ENCODE measurements around the gene FOXL3.

FOXL3 gene

DNA sequence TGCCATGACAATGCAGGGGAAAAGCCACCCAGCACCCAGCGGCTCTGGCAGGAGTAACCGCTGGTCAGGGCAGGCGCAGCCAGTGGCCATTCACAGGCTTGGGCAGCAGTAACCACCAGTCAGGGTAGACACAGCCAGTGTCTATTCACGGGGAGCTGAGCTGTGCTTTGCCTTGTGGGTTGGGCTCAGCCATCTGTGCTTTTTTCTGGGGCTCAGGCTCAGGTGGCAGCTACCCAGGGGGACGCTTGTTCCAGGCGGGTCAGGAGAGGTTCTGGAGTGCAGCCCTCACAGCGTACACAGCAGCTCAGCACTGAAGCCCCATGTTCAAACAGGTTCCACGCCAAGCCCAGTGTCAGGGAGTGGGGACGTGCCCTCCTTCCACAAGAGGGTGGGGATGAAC lies 28.5 kb downstream of the FOXL3 start:
- TF ChIP-seq POLR2AphosphoS5 (IDR thresholded peaks at IDR 0.05; ENCODE audit: low read depth, low read length): no peak
- TF ChIP-seq, protein P1, sequence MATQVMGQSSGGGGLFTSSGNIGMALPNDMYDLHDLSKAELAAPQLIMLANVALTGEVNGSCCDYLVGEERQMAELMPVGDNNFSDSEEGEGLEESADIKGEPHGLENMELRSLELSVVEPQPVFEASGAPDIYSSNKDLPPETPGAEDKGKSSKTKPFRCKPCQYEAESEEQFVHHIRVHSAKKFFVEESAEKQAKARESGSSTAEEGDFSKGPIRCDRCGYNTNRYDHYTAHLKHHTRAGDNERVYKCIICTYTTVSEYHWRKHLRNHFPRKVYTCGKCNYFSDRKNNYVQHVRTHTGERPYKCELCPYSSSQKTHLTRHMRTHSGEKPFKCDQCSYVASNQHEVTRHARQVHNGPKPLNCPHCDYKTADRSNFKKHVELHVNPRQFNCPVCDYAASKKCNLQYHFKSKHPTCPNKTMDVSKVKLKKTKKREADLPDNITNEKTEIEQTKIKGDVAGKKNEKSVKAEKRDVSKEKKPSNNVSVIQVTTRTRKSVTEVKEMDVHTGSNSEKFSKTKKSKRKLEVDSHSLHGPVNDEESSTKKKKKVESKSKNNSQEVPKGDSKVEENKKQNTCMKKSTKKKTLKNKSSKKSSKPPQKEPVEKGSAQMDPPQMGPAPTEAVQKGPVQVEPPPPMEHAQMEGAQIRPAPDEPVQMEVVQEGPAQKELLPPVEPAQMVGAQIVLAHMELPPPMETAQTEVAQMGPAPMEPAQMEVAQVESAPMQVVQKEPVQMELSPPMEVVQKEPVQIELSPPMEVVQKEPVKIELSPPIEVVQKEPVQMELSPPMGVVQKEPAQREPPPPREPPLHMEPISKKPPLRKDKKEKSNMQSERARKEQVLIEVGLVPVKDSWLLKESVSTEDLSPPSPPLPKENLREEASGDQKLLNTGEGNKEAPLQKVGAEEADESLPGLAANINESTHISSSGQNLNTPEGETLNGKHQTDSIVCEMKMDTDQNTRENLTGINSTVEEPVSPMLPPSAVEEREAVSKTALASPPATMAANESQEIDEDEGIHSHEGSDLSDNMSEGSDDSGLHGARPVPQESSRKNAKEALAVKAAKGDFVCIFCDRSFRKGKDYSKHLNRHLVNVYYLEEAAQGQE (IDR thresholded peaks at IDR 0.05; ENCODE audit: insufficient read depth in 1 of 2, low read depth in 2 of 2, low read length in 2 of 2): no peak

DNA sequence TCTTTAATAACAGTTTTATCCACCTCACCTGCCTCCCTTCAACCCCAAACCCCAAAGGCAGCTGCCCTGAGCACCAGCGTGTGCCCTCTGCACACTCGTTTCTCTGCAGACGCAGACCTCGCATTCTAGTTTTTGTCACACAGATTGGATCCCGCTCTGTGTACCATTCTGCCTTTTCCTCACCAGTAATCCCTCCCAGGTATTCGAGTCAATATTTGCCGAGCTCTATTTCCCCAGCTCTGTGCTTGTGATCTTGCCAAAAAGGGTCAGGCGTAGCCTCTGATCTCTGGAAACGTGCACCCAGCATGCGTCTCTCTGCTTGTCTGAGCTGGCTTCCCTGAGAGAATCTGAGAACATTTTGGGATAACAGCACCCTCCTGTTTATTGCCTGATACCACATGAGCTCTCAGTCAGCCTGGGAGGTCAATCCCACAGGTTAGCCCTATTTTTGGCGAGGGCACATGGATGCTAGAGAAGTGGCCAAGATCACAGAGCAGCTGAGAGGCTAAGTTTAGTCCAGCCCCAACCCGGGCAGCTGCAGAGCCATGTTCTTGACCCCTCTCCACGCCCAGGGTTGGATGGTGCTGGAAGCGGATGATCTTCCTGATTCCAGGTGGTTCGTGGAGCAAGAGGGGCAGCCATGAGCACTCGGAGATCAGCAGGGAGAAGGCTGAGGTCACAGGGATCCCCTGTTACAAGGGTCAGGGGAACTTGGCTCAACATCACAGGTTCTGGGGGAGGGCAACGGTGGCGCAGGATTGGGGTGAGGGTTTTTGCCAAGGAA lies 29.1 kb downstream of the FOXL3 start:
- TF ChIP-seq POLR2AphosphoS5 (IDR thresholded peaks at IDR 0.05; ENCODE audit: low read depth, low read length) (no peak), FOXP2 (optimal IDR thresholded peaks at IDR 0.05; ENCODE audit: borderline replicate concordance, extremely low read depth, extremely low read length, insufficient read depth) (no peak), SIN3A (IDR thresholded peaks at IDR 0.05; ENCODE audit: borderline replicate concordance, insufficient read depth, low read length) (no peak), TAF1 (IDR thresholded peaks at IDR 0.05; ENCODE audit: borderline replicate concordance, insufficient read depth, low read length) (no peak)

DNA sequence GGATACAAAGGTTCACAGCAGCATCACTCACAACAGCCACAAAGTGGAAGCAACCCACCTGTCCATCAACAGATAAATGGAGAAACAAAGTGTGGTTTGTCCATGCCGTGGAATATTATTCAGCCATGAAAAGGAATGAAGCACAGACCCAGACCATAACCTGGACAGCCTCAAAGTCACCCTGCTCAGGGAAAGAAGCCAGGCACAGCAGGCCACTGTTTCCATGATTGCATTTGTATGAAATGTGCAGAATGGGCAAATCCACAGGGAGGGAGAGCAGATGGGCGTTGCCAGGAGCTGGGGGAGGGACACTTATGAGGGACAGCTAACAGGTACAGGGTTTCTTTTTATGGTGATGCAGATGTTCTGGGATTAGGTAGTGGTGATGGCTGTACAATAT lies 30.3 kb downstream of the FOXL3 start:
- TF ChIP-seq SIN3A (IDR thresholded peaks at IDR 0.05; ENCODE audit: borderline replicate concordance, insufficient read depth, low read length) (no peak), TAF1 (IDR thresholded peaks at IDR 0.05; ENCODE audit: borderline replicate concordance, insufficient read depth, low read length) (no peak), POLR2AphosphoS5 (IDR thresholded peaks at IDR 0.05; ENCODE audit: low read depth, low read length) (no peak), FOXP2 (optimal IDR thresholded peaks at IDR 0.05; ENCODE audit: borderline replicate concordance, extremely low read depth, extremely low read length, insufficient read depth) (no peak)
- TF ChIP-seq, protein P1 (IDR thresholded peaks at IDR 0.05; ENCODE audit: insufficient read depth in 1 of 2, low read depth in 2 of 2, low read length in 2 of 2): no peak

DNA sequence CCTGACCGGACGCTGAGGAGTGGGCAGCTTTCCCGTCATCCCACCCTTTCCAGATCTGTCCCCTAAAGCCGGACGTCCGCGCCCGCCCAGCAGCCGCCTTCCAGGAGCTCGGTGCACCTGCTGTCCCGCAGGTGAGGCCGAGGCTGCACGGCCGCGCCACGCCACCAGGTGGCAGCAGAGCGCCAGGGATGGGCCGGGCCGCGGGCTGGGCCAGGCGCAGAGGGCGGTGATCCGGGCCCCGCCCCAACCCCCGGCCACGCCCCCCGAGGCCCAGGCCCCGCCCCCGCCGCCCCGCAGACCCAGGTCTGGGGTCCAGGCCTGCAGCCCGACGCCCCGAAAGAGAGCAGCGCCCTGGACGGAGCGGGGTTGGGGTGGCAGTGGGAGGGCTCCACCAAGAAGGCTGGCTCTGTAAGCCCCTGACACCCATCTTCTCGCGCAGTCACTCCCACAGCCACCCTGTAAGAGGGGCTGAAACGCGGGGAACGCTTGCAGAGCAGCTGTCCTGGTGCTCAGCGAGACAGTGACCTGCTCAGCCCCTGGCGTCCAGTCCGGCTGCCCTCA lies 32.2 kb downstream of the FOXL3 start:
- TF ChIP-seq, protein P1 (IDR thresholded peaks at IDR 0.05; ENCODE audit: insufficient read depth in 1 of 2, low read depth in 2 of 2, low read length in 2 of 2): no peak
- TF ChIP-seq SIN3A (IDR thresholded peaks at IDR 0.05; ENCODE audit: borderline replicate concordance, insufficient read depth, low read length) (no peak), TAF1 (IDR thresholded peaks at IDR 0.05; ENCODE audit: borderline replicate concordance, insufficient read depth, low read length) (no peak), FOXP2 (optimal IDR thresholded peaks at IDR 0.05; ENCODE audit: borderline replicate concordance, extremely low read depth, extremely low read length, insufficient read depth) (no peak), POLR2AphosphoS5 (IDR thresholded peaks at IDR 0.05; ENCODE audit: low read depth, low read length) (no peak)

DNA sequence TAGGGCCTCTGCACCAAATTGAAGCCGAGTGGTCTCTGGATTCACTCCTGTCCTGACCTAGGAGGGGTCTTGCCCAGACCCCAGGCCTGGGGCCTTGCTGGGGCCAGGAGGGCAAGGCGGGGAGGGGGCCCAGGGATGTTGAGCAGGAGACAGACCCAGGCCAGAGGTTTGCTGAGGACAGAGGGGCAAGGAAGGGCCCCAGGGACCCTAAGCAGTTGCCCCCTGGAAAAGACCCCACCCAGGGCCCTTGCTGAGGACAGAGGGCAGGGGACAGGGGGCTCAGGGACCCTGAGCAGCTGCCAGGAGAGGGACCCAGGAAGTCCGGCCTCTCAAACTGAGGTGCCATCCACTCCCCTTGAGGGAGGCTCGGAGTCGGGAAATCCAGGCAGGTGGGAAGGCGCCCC lies 32.7 kb downstream of the FOXL3 start:
- TF ChIP-seq FOXP2 (optimal IDR thresholded peaks at IDR 0.05; ENCODE audit: borderline replicate concordance, extremely low read depth, extremely low read length, insufficient read depth) (no peak), SIN3A (IDR thresholded peaks at IDR 0.05; ENCODE audit: borderline replicate concordance, insufficient read depth, low read length) (no peak), POLR2AphosphoS5 (IDR thresholded peaks at IDR 0.05; ENCODE audit: low read depth, low read length) (no peak), TAF1 (IDR thresholded peaks at IDR 0.05; ENCODE audit: borderline replicate concordance, insufficient read depth, low read length) (no peak)
- TF ChIP-seq, protein P1 (IDR thresholded peaks at IDR 0.05; ENCODE audit: insufficient read depth in 1 of 2, low read depth in 2 of 2, low read length in 2 of 2): no peak
